GM21390 (cell line): ENCODE measurements around the gene BTG1.
A peak's percentile ranks its signal among the peaks of the same experiment; 100 is the strongest.

Source experiments
- ATAC-seq: cut with Tn5 transposase; IDR thresholded peaks from one replicate; pipeline ENCODE4 v1.9.1; 2021; ENCODE audit not compliant: unreplicated experiment

Gene BTG1

DNA sequence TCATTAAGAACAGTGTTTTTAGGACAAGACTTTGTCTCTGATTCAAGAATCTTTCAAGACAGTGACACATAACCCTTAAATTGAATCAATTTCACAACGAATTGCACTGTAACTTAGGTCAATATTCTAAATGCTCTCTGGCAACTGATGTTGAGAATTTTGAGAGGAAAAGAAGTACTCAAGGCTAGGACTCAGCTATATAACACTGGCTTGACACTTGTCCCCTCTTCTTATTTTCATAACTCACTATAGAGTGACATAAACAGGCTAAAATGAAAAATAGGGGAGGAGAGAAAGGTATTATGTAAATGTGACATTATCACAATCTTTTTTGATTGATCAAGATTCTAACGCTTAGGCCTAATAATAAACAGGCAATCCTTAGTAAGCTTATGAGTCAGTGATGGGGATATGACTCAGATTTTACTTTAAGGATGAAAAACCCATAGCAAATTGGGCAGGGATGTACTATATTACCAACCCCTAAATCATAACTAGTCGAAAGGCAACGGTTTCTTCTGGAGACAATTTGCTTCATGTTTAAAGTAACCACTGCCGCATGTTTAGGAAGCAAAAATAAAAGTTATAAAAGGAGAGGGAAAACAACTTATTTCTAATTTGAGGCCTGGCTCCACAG is 10.9 kb downstream of the BTG1 start:
- no peak for ATAC-seq

DNA sequence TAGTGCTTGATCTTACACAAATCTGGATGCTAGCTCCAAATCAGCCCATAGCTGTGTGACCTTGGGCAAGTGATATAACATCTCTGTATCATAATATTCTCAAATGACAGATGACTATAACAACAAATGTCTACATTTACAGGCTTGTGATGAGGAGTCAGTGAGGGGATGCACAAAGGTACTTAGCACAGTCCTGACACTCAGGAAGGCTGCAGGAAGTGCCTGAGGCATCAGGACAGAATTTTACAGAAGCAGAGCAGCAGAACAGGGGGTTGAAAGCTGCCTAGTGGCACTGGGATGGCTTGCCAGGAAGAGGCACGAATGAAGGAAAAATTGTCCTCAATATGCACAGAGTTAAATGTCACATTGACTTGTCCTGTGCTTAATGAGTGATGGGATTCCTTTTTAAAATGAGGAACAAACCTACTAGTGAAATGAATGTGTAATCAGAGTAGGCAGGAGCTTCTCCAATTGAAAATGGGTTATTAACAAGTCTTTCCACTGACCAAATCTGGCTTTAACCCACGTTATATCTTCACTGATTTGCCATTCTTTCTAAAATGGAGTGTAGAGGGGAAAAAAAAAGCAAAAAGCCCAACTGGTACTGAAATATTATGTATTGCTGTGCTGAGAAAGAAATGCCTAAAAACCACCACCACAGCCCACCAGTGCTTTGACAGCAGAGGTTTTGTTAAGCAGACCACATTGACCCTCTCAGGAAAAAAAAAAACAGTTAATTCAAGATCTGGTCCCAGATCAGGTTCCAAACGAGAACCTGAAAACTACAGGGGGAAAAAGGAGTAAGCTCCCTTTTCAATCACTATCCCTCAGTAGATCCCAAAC is 11.6 kb downstream of the BTG1 start:
- peak; percentile 33 for ATAC-seq

DNA sequence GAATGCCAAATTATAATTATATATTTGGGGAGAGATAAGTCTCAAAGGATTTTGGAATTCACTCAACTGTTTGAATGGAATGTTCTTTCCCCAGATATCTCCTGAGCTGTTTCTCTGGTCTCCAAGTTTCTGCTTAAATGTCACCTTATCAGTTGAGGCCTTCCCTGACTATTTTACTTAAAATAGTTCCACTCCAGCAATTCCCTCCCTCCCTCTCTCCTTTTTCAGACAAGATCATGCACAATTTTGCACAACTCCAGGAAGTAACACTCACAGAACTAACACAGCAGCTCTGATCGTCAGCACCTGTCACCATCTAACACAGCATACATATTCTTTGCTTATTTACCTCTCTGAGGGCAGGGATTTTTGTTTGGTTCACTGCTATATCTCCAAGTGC is 12.5 kb downstream of the BTG1 start:
- ATAC-seq: no peak

DNA sequence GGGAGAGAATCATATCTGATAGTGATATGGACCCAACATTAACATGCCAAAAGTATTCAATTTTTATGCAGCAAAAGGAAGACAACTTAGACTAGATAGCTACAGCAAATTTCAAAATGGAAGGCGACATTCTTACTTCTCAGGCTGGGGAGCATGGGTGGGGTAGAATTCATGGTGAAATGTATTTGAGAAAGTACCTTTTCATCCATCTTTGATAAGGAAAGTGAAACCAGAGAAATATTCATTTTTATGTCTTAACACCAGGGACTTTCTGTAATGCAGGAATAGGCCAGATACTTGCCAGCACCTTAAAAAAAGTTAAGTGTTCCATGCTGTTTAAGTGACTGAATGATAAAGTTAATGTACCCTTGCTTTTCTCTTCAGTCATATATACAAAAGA is 13.4 kb downstream of the BTG1 start:
- no peak for ATAC-seq

DNA sequence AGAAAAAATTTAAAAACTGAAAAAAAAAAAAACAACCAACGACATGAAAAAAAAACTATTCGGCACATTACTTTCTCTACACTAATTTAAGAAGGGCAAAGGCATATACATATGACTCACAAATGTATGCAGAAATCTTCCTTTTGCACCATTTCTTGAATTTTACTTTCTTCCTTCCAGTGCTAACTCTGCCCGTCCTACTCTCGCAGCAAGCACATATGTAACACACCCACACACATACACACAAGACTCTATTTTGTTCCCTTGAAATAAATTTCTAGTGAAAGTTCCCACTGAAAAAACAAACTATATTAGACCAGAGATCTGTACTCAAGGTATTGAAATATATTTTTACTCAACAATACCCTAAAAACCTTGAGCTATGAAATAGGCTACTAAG is 14.6 kb downstream of the BTG1 start:
- ATAC-seq: no peak

DNA sequence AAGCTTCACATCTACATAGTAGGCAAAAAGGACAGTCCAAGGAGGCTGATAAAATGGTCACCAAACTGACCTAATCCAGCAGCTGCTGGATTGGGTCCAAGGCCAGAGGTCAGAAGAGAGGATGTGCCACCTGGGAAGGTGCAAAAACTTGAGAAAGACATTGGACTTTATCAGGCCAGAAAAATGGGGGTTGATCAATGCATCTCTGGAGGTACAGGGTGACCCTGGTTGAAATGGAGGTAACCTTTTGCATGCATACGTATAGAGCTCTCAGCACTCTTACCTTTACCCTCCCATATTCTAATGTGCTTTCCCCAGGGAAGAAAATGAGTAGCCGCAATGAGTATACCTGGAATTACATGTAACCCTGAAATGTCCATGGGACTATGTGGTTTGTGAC is 16.0 kb downstream of the BTG1 start:
- no peak for ATAC-seq

DNA sequence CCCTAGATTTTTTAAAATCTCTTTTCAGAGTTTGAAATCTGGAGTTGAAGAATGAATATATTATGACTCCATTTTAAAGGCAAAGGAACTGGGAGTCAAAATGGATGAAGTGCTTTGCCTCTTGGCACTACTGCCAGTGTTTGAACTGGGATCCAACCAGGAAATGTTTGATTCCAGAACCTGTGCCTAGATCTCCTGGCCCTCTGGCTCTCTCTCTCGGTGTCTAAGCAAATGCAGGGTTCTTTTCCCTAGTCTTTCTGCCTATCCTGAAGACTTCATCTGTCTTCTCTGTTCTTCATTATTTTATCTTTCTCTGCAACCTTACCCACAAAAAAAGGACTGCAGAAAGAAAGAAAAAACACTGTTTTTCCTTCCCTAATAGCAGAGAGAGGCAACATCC is 17.0 kb downstream of the BTG1 start:
- ATAC-seq: no peak

DNA sequence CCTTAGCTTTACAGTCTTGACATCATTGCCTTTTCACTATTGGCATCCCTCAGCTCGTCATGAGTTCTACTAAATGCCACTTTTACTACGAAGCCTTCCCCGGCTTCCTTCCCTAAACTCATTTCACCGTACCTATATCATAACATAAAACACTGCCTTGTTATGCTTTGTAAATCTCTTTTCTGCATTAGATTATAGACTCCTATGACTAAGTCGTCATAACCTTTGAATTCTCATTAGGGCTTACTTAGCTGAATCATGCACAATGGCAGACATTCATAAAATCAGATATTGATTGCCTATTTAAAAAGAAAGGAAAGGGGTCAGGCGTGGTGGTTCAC is 21.0 kb downstream of the BTG1 start:
- no peak for ATAC-seq

DNA sequence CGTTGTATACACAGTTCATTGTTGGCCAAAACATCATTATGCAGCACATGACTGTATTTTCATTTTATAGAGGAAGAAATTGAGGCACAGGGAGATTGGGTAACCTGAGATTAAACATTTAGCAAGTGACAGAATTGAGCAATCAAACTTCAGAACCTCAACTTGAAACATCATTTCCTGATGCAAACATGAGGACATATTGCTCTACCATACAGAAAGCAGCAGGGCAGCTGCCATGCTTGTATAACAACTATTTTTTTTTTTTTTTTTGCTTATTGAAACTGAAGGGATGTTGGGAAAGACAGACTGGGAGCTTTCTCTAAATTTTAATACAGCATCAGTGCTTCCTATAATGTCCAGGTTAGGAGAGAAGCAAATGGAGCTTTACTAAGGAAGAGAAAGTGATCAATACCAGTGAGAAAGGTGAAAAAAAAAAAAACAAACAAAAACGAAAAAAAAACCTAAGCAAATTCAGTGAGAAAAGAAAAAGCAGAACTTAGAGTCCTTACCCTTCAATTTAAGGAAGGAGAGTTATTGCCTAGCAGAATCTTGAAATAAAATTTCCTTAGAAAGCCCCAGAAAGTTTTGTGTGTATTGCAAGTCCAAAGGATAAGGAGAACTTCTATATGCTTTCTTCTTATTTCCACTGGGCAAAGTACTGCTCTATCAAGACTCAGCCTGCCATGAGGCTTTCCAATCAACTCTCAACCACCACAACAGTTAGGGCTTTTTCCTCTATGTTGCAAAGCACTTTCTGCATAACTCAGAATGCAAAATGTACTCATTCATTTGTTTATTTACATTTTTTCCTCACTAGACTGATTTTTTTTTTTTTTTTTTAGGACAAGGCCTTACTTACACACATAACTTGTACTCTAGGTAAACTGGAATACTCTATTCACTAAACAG is 21.6 kb downstream of the BTG1 start:
- no peak for ATAC-seq

DNA sequence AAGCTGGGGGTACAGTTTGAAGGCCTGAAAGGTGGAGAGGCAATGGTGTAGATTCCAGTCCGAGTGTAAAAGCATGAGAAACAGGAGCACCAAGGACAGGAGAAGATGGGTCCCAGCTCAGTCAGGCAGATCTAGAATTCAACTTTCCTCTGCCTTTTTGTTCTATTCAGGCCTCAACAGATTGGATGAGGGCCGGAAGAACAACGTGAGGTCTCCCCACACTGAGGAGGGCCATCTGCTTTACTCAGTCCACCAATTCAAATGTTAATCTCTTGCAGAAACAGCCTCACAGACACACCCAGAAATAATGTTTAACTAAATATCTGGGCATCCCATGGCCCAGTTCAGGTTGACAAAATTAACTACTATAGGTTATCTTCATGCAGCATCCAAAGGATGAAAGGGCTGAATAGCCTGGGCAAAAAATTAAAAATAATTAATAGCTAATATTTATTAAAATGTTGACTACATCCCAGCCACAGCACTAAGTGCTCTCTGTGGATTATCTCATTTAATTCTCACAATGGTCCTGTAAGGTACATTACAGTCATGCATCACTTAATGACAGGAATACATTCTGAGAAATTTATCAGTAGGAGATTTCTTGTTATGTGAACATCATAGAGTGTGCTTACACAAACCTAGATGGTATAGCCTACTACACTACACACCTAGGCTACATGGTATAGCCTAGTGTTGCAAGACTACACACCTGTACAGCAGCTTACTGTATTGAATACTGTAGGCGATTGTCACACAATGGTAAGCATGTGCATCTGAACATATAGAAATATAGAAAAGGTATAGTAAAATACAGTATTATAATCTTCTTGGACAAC is 22.5 kb downstream of the BTG1 start:
- no peak for ATAC-seq

DNA sequence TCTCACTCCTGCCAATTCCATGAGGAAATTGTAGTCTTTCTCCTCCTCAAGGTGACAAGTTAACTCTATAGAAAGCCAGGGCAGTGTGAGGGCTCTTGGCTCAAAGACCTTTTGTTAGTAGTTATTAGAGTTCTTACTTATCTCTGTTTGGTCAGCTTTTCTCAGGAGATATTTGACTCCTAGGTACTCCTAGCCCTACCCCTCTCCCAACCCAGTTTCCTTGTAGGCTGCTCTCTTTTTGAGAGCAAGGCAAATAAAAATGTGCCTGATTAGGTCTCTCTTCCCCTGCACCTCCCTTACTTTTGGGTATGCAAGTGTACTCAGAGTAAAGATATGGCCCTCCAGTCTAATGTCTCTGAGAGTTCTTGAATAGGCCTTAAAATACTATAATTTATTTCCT is 23.8 kb downstream of the BTG1 start:
- ATAC-seq: no peak

DNA sequence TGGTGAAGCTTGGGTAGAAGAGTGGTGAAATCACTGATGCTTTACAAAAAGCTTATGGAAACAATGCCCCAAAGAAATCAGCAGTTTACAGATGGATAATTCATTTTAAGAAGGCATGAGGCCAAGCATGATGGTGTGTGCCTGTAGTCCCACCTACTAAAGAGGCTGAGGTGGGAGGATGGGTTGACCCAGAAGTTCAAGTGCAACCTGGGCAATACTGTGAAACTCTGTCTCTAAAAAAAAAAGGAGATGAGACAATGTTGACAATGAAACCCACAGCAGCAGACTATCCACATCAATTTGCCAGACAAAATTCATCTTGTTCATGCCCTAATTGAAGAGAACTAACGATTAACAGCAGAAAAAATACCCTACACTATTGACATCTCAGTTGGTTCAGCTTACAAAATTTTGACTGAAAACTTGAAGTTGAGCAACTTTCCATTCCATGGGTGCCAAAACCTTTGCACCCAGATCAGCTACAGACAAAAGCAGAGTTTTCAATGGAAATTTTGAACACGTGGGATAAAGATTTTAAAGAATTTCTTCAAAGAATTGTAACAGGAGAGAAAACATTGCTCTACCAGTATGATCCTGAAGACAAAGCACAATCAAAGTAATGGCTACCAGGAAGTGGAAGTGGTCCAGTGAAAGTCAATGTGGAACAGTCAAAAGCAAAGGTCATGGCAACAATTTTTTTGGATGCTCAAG is 26.7 kb downstream of the BTG1 start:
- no peak for ATAC-seq

DNA sequence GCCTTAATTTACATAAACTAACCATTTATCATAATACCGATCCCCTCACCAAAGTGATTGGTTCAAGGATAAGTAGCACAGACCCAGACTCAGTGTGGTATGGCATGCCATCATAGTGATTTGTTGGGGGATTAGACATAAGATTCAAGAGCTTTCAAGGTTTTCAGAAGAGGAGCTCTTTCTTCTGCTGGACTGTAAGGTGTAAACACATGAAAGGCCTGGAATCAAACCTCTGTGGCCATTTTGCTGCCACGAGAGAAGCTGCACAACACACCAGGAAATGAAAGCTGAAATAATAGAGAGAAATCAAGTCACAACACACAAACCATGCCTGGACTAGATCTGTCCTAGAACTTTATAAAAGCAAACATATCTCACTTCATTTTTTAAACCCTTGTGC is 30.8 kb downstream of the BTG1 start:
- no peak for ATAC-seq

DNA sequence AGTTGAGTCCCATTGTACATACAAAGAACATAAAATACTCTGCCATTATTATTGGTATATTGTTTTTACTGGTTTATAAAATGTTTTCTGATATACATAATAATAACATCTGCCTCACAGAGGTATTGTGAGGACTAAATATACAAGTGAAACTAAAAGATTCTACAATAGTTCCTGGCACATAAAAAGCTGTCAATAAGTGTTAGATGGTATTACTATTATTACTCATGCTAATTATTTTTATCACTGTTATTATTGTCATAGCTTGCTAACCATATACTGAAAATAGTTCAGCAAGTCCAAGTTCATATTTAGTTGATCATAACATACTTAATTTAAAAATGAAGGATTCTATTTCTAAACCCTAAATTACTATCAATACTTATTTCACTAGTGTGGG is 34.4 kb downstream of the BTG1 start:
- peak; percentile 80 for ATAC-seq

DNA sequence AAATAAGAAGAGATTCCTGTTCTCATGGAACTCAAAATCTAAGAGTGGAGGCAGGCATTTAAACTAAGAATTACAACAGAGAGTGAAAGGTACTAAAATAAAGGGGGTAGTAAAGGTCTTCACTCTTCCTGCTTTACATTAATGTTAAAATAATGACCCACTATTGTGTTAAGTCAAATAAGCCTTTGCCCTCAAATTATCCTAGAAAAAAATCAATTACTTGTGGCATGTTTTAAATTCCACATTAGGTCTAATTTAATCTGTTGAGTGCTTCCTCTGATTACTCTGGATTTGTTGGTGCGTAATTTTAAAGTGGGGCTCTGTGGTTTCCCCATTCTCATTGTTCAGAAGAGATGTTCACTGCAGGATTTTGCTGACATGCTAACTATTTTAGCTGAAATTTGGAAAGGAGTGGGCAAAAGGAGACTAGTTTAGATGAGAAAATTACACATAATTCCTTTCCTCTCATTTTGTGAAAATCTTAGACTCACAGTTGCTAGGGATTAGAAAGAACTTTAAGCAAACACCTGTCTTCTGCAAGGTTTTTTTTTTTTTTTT is 35.5 kb downstream of the BTG1 start:
- no peak for ATAC-seq

DNA sequence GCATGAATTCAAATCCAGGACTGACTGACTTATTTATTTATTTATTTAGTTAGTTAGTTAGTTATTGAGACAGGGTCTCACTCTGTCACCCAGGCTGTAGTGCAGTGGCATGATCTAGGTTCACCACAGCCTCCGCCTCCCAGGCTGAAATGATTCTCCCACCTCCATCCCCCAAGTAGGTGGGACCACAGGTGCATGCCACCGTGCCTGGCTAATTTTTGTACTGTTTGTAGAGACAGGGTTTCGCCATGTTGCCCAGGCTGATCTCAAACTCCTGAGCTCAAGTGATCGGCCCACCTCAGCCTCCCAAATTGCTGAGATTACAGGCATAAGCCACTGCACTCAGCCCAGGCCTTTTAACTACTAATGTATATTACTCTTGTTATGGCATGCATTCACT is 36.0 kb downstream of the BTG1 start:
- no peak for ATAC-seq

DNA sequence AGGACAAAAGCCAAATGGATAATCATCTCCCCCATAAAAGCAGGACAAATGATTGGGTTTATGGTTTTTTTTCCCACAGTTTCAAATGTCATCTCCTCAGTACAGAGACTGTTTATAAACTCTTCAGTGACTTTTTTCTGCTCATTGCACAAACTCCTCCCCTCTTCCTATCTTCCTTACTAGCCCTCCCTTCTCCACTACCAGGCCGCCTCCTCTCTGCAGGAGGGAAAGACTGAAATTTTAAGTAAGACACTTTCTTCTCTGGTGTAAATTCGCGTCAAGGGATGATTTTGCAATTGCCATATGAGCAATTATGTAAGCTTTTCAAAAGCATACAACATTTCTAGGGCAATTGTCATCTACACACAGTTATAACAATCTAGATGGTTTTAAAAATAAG is 37.0 kb downstream of the BTG1 start:
- ATAC-seq: no peak

DNA sequence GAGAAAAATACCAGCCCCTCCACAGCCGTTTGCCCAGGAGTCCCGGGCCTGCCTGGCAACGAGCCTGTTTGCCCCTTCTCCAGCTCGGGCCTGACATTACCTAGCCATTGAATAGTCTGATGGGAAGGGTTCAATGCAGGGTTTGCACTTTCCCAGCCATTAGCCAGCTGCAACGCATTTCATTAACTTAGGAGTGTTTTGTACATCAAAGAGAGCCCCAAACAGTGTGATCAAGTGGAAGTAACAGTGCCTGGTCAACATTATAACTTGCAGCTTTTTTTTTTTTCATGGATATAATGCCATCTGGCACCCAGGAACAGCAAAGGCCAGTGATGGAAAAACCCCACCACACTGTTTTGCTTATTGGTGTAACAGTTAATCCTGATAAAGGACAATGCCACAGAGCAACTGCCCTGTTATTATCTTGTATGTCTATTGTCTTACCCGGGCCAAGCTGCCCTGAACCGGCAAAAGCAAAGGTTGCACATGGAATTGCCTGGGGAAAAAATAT is 38.0 kb downstream of the BTG1 start:
- ATAC-seq: no peak

DNA sequence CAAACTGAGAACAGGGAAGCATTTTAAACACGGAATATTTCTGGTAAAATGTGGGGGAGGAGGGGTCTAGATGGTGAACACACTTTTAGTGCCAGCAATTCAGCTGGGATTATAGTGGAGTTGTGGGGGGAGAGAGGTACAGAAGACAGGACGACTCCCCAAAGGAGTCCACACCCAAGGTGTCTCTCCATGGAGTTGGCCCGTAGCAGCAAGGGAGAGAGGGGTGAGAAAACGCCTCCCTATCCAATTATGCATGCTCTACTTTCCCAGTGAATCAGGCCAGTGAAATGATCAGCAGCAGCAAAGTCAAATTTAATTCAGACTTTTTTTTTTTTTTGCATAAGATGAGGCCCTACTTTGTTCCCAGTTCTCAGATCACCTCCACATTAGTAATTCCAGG is 38.6 kb downstream of the BTG1 start:
- no peak for ATAC-seq

DNA sequence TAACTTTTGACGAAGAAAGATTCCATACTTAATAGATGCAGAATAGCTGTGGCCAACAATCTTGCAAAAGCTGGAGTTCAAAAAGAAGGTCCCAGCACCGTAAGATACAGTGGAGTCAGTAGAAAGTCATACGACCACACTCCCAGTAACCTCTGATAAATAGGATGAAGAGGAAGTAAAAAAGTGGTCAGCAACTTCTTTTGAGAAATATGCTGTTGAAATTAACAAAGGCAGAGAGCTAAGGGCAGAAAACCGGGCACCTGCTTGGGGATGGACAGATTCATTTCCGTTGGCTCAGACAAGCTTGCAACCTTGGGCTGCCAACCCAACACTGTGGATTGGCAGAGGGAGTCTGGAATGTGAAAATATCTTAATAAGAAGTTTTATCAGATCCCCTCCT is 40.0 kb downstream of the BTG1 start:
- no peak for ATAC-seq
